H7 (cell line): ENCODE results near the gene PHF20. TPM values are rescaled to one million over a fixed set of nuclear protein-coding genes. Genes with fewer than 3 reads are reported as not detected.
"Not testable (repeated sequence)": the region's sequence is repeated elsewhere in the genome, so short reads cannot be mapped to it uniquely, and the experiment has no call there.

Source experiments
- DNase-seq: peaks from one replicate; pipeline ENCODE4 v3.0.0; 2012
- H3K27me3 ChIP-seq: 2 replicates; pipeline ENCODE4 v1.6.0; 2011; ENCODE audit warnings: mild to moderate bottlenecking, low read length; ENCODE audit not compliant: control insufficient read depth, insufficient read depth
- H3K36me3 ChIP-seq: replicated peaks from 2 replicates; pipeline ENCODE4 v1.5.1; 2011; ENCODE audit warnings: low read length; ENCODE audit not compliant: control insufficient read depth, insufficient read depth
- H3K4me3 ChIP-seq: 2 replicates; pipeline ENCODE4 v1.5.1; 2011; ENCODE audit warnings: low read depth, mild to moderate bottlenecking, control low read depth, low read length, moderate library complexity; ENCODE audit not compliant: insufficient read depth
- total RNA-seq: library from RNA; depleted of rRNA; stranded (reverse); fragments of >200 nt; shearing (Covaris generic); gene quantifications from 2 replicates; pipeline ENCODE4 v1.2.3, GENCODE V29; 2014

The PHF20 gene
- total RNA-seq, 1 experiment from 2014 or later, result 31.2 TPM

DNA sequence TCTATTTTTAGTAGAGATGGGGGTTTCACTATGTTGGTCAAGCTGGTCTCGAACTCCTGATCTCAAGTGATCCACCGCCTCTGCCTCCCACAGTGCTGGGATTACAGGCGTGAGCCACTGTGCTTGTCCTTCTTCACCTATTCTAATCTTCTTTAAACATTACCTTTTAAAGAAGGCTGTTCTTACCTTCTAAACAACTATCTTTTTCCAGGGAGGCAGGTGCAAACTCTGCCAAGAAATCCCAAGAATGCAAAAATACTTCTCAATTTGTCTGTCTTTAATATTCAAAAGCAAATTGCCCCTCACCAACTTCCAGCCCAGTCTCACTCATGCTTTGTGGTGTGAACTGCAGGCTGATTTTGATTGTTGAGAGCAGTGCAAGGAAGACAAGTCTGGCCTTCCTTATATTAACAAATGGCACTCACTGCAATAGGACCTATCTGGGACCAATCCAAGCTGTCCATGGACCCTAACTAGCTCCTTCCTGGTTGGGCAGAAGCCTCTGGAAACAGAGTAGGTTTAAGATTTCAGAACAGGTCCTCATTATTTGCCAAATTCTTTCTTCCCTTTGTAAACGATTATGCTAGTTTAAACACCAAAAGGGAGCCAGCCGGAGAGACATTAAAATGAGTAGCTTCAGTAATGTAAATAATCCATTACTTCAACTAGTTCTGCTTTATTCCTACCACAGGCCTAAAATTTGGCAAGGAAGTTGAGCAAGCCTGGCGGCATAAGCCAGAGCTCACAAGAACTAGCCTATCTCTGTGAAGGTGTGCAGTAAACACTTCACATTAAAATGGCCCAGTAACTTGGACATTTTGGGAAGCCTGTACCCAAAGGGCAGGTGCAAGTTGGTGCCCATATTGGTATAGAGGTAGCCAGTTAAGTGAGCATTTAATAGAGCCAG, 180.9 kb downstream of the PHF20 start:
- Histone ChIP-seq H3K27me3 (no peaks in the 10 kb centered on the region), H3K4me3 (peak overlapping the region; percentile 98), H3K36me3 (peaks cover 4% of the 10 kb centered on the region; the same call in 1 of the 2 replicates)
- DNase-seq, result no peak

DNA sequence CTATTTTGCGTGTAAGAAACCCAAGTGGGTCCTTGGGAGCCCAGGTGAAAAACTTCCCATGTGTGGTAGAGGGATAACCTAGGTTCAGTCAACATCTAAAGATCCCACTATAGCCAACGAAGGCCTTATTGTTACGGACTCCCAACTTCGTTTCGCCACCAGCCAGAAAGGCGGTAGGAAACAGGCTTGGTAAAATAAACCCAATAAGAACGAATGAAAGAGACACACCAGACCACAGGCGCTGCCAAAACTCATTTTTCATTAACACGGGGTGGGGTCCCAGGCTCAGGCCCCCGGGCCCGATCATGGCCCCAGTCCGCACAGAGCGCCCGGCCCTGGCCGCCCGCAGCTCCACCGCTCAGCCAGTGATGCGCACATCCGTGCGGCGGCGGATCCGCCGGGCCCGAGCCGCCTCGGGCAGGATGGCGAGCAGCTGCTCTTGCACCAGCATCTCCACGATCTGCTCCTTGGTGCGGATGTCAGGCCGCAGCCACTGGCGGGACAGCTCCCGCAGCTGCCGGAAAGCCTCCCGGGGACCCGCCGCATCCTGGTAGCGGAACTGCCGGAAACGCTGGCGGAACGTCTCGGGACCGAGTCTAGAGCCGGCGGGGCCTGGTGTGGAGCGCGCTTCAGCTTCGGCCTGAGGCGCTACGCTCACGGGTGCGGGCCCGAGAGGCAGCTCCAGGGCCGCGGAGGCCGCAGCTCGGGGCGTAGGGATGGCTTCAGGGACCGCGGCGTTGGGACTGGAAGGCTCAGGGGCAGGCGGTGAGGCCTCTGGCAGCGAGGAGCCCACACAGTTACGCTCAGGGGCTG, 181.8 kb downstream of the PHF20 start:
- peak overlapping the region; percentile 98 for H3K4me3 ChIP-seq
- H3K36me3 ChIP-seq, result no peaks in the 10 kb centered on the region
- no peaks in the 10 kb centered on the region for H3K27me3 ChIP-seq
- DNase-seq, result peak; percentile 75

DNA sequence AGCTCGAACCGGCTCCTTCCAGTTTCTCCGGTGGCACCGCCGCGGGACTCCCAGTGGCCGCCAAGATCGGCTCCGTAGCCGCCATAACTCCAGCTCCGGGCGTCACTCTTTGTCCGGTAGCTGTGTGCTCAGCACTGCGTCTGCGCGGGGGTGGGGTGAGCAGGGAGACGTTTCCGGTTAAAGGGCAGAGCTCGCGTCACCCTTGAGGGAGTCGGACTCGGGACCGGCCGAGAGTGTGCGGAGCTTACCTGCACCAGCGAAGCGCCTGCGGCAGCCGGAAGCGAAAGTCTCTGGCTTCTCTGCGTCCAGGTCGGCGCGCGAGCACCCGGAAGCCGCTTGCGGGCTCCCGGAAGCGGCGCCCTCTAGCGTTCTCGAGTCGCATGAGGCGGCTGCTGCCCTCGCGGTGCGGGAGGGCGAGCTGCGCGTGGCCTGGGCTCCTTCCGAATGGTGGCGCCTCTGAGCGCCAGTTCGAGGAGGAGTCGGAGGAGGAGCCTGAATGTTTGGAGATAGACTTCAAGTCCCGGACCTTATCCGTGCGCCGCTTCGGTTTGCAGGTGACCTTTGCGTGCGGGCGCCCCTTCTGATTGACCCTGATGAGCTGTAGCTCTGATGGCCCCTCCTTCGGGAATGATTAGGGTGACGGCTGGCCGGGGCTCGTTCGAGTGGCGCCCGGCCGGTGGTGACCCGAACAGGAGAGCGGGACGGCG, 182.5 kb downstream of the PHF20 start, which contains the start of gene SCAND1:
TSS of gene SCAND1 (minus strand) at position 303 of the 707 bp plus-strand sequence. CDS start at position 85, 218 bp downstream.
- Histone ChIP-seq H3K27me3 (no peaks in the 10 kb centered on the region), H3K36me3 (no peaks in the 10 kb centered on the region), H3K4me3 (peak within 1 kb of the TSS; percentile 98)
- peak; percentile 97 for DNase-seq

DNA sequence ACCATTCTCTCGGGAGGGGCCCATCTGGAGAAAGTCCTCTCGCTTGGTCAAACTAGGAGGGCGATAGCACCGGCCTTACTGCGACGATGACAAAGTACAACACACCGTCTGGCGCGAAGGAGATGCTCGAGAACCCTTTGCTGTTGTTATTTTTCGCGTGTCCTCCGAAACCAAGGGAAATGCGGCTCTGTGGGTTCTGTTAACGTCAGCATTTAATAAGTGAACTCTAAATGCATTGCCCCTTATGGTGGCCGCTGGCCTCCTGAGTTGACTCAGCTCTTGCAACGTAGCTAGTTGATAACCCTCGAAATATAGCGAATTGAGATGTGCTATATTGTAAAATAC, 183.1 kb downstream of the PHF20 start:
- Histone ChIP-seq H3K27me3 (no peaks in the 10 kb centered on the region), H3K4me3 (peak overlapping the region; percentile 98), H3K36me3 (no peaks in the 10 kb centered on the region)
- no peak for DNase-seq

DNA sequence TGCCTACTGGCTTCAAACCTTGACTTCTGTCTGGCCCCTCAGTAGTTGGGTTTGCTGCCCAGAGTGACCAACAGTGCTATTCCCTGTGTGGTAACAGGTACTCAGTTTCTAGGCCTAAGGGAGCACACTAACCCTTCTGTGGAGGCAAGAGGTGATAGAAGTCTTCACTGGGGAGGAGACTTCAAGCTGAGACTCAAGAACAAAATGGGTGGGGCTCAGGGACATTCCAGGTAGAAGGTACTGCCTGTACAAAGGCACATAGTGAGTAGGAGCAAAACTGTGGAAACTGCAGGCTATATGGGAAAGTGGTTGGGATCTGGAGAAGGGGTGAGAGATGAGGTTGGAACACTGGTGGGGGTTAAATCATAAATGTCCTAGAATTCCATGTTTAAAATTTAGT, 184.8 kb downstream of the PHF20 start:
- no peak for DNase-seq

DNA sequence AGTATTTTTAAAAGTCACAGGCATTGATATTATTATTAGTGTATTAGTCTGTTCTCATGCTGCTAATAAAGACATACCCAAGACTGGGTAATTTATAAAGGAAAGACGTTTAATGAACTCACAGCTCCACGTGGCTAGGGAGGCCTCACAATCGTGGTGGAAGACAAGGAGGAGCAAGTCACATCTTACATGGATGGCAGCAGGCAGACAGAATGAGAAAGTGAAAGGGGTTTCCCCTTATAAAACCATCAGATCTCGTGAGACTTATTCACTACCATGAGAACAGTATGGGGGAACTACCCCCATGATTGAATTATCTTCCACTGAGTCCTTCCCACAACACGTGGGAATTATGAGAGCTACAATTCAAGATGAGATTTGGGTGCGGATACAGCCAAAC, 187.5 kb downstream of the PHF20 start:
- DNase-seq, H3K4me3 ChIP-seq, H3K27me3 ChIP-seq, H3K36me3 ChIP-seq: not testable (repeated sequence)

More for the DNA sequence above, 184.8 kb downstream of the PHF20 start:
- Histone ChIP-seq H3K36me3 (no peaks in the 10 kb centered on the region), H3K27me3 (no peaks in the 10 kb centered on the region), H3K4me3 (no peak overlapping the region)

DNA sequence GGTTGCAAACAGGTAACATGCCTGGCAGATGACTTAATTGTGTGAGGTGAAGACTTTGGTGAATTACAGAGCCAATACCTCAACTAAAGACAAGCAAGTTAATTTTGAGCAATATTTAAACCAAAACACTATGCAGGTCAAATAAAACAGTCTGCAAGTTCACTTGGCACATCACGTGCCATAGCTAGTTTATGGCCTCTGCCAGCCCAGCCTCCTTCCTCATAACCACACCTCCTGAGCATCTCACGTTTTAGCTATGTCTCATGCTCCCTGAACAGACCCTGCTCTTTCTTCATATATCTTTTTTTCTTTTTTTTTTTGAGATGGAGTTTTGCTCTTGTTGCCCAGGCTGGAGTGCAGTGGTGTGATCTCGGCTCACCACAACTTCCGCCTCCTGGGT, 192.1 kb downstream of the PHF20 start:
- Histone ChIP-seq H3K27me3 (no peaks in the 10 kb centered on the region), H3K36me3 (no peaks in the 10 kb centered on the region), H3K4me3 (no peak overlapping the region)
- DNase-seq, result no peak

DNA sequence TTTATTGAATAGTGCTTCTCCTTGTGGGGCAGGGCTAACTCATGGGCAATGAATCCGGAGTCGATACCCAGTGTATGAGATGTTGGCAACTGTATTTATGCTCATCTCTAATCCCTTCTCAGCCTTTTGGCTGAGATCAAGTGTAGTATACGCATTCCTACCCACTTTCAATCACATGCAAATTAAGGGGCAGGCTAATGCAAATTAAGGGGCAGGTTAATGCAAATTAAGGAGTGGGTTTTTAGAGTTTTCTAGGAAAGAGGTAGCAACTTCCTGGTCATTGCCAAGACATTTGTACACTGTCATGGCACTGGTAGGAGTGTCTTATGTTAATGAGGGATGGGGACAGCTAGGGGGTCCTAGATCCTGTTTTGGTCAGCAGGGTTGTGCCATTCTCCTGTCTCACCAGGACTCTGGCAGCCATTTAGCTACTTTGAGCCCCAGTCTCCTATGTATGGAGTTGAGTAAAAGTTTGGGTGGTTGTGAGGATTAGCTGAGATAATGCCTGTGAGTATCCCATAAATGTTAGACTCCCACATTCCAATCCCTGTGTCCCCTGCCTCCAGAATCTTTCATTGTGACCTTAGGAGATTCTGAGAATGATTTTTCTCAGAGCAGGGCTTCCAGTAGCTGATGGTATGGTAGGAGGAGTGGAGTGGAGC, 196.3 kb downstream of the PHF20 start, which contains the start of gene CNBD2:
TSS of gene CNBD2 (plus strand) at position 612 of the 662 bp plus-strand sequence. CDS start 173 bp downstream, outside the sequence.
- DNase-seq, result no peak
- H3K4me3 ChIP-seq, result no peak within 1 kb of the TSS
- H3K27me3 ChIP-seq, result no peaks in the 10 kb centered on the region

DNA sequence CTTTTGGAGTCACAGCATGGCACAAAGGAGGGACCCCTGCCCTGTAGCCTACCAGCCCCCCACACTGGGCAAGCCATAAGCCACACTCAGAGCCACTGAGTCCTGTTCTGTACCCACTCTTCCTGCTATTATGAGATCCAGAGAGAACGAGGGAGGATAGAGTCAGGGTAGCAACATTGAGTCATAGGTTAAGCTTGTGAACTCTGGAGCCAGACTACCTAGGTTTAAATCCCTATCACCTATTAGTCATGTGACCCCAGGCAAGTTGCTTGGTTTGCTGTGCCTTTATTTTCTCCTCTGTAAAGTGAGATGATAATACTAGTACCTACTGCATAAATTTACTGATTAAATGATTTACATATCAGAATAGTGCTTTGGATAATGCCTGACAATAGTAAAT, 197.1 kb downstream of the PHF20 start:
- DNase-seq, result no peak
- Histone ChIP-seq H3K27me3 (no peaks in the 10 kb centered on the region), H3K36me3 (no peaks in the 10 kb centered on the region), H3K4me3 (no peak overlapping the region)

More for the DNA sequence above, 196.3 kb downstream of the PHF20 start, which contains the start of gene CNBD2:
- H3K36me3 ChIP-seq, result no peaks in the 10 kb centered on the region

DNA sequence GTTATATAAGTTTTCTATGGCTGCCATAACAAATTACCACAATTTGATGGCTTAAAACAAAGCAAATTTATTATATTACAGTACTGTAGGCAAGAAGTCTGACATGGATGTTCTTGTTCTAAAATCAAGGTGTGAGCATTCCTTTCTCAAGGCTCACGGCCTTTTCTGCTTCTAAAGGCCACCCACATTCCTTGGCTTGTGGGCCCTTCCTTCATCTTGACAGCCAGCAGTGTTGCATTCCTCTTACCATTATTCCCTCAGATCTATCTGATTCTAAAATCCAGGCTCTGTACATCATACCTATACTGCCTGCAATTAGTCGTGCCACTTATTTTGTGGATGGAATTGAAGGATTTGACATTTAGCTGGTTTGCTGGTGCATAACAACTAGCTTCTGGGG, 200.2 kb downstream of the PHF20 start:
- no peak for DNase-seq
- no peaks in the 10 kb centered on the region for H3K27me3 ChIP-seq
- no peaks in the 10 kb centered on the region for H3K36me3 ChIP-seq
- no peak overlapping the region for H3K4me3 ChIP-seq

DNA sequence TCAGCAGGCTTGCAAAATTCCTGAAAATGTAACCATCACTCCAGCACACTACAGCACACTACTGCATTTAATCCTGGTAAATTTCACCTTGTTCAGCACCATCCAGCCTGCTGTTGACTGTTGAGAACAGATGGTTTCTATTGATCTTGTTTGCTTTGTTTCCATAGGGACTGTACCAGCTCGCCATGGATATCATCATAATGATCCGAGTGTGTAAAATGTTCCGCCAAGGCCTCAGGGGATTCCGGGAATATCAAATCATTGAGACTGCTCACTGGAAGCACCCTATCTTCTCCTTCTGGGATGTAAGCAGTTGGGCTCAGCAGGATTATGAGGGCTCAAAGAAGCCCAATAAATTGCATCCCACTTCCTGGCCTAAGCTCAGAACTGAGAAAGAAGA, 200.6 kb downstream of the PHF20 start:
- no peak for DNase-seq
- no peak overlapping the region for H3K4me3 ChIP-seq
- H3K36me3 ChIP-seq, result no peaks in the 10 kb centered on the region
- H3K27me3 ChIP-seq, result no peaks in the 10 kb centered on the region

DNA sequence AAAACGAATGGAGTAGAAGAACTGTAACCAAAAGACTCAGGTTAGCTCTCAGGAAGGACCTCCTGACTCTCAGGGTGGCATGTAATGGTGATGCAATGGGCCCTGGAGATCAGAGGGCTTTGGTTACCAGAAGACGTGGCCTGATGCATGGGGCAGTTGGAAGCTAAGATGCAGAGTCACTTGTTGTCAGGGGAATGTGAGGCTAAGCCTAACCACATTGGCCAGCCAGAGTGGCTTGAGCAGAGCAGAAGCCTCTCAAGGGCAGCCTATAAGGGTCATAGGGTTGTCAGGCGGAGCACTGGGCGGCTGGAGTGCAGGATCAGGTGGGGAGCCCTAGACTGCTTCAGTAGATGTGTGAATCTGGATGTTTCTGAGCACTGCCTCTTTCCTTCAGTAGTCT, 202.4 kb downstream of the PHF20 start:
- Histone ChIP-seq H3K36me3 (no peaks in the 10 kb centered on the region), H3K4me3 (no peak overlapping the region)
- DNase-seq, result no peak

DNA sequence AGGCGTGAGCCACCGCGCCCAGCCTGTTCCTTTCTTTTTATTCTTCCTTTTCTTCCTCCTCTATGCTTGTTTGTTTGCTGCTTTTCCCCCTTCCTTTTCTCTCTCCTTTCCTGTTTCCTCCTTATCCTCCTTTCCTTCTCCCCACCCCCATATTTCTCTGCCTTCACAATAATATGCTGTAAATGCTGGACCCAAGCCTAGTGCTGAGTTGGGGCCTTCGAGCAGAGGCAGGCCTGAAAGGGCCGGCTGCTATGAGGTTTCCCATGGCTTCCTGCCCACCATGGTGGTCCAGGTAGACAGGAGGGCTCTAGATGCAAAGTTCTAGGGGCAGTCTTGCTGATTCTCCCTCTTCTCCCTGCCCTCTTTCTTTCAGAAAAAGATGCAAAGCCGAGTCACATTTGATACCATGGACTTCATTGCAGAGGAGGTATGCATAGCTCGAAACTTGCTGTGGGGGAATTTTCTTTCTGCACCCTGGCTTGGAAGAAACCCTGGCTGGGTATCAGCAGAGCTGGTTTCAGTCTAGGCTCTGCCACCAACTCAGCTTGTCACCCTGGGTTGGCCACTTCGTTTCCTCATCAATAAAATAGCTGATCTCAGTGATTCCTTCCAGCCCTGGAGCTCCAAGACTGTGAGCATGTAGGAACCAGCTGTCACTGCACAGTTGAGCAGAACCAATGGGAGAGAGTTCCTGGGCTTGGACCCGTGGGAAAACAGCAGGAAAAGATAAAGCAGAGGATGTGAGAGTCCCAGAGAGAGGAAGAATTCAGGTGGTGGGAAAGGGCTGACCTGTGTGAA, 204.0 kb downstream of the PHF20 start:
- no peaks in the 10 kb centered on the region for H3K36me3 ChIP-seq
- no peak overlapping the region for H3K4me3 ChIP-seq
- H3K27me3 ChIP-seq, result no peaks in the 10 kb centered on the region
- DNase-seq, result no peak

More for the DNA sequence above, 202.4 kb downstream of the PHF20 start:
- H3K27me3 ChIP-seq, result no peaks in the 10 kb centered on the region
